GM21723 (cell line): Measurements from ENCODE around the gene MARCKSL1.
A peak's percentile ranks its signal among the peaks of the same experiment; 100 is the strongest.
"Not testable (repeated sequence)": the region's sequence is repeated elsewhere in the genome, so short reads cannot be mapped to it uniquely, and the experiment has no call there.

Experiments used
- ATAC-seq: cut with Tn5 transposase; IDR thresholded peaks from one replicate; pipeline ENCODE4 v1.9.1; 2021; ENCODE audit warnings: mild to moderate bottlenecking, moderate library complexity; ENCODE audit not compliant: unreplicated experiment

Gene MARCKSL1

DNA sequence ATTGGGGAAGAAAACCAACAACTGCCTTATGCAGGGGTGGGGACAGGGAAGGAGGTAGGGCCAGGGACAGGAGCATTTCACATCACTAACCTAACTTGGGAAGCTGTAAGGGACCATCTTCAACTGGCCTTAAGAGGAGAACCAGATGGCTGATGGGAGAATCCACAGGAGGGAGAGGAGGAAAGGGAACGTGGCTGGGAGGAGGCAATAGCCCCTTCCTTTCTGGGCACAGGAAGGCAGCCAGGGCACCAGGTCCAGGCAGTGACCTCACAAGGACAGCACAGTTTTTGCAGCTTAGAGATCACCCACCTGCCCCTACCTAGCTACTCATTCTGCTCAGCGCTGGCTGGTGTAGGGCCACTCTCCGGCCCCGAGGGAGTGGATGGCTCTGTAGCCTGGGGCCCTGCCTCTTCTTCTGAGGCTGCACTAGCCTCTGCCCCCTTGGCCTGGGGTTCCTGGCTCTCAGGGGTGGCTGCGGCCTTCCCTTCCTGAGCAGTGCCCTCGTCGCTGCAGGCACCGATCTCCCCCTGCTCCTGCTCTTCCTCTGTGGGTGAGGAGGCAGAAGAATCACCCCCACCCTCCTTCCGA lies 1.7 kb downstream of the MARCKSL1 start:
- ATAC-seq: no peak

DNA sequence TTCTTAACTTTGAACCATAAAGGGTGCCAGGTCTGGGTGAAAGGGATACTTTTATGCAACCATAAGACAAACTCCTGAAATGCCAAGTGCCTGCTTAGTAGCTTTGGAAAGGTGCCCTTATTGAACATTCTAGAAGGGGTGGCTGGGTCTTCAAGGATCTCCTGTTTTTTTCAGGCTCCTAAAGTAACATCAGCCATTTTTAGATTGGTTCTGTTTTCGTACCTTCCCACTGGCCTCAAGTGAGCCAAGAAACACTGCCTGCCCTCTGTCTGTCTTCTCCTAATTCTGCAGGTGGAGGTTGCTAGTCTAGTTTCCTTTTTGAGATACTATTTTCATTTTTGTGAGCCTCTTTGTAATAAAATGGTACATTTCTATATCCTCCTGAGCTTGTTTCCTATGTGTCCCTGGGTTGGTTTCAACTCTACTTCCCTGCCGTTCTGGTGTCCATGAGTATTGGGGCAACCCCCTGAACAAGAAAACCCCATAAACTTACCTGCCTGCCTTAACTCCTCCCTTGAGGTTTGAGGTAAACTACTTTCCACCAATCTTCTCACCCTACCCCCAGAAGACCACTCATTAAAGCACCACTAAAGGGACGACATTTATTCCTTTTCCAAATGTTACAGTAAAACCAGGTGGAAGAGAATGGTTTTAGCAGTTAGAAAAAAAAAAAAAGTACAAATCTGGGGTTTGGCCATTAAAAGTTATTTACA lies 2.6 kb downstream of the MARCKSL1 start:
- ATAC-seq: no peak

DNA sequence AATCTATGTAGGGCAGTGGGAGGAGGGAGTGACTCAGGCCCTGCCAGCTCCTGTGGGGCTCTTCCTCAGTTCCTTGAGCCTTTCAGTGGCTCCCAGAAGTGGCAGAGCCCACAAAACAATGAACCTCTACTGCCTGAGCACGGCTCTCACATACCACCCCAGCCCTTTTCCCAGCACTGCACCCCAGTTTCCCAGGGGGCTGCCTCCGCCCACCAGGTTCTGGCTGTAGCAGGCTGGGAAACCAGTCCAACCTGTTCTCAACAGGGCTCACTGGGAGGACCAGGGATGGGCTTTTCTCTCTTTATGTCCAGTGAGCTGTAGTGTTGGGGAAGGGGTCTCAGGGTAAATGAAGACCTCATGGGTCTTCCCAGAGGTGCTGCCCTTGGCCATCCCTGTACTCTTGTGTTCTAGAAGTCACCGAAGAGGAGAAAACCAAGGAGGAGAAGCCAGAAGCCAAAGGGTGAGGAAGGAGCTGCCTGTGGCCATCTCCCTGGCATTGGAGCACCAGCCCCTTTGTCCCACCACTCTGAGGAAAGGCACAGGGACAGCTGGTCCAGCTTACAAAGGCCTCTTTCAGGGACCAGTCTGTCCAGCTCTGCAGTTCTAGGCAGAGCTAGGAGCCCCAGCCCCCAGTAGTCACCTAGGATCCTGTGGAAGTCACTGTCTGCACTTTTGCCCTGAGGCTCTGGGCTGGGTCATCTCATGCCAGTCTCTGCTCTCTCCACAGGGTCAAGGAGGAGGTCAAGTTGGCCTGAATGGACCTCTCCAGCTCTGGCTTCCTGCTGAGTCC lies 3.5 kb downstream of the MARCKSL1 start:
- ATAC-seq: no peak

DNA sequence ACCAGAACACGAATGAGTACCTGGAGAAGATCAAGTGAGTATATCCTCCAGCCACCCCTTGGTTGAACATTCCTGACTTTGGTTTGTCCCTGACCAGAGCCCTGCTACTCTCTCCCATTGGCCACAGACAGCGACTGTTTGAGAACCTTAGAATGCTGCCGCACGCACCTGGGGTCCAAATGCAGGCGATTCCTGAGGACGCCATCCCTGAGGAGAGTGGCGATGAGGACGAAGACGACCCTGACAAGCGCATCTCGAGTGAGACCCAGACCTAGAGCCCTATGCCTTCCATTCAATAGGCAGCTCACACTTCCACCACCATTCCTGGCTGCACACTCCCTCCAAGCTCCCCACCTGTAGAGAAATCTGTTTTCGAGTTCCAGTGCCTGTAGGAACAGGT lies 4.5 kb downstream of the MARCKSL1 start:
- no peak for ATAC-seq

DNA sequence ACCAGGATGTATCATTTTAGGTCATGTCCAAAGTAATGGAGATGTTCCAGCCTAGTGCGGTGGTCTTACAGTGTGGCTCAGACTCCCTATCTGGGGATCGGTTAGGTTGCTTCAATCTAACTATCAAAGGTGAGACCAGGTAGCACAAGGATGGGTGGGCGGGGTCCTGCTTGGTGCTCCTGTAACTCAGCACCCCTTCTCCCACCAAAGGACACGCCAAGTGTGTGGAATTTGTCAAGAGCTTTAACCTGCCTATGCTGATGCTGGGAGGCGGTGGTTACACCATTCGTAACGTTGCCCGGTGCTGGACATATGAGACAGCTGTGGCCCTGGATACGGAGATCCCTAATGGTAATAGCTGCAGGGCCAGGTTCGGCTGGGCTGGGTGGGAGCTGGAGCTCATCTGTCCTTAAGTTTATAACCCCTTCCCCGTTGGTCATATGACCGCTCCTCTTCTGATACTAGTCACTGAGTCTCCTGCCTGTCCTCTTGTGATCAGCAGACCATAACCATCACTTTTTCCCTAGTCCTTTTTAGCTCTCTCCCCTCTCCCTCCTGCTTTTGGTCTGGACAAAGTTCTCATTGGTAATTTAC lies 5.4 kb downstream of the MARCKSL1 start:
- no peak for ATAC-seq

DNA sequence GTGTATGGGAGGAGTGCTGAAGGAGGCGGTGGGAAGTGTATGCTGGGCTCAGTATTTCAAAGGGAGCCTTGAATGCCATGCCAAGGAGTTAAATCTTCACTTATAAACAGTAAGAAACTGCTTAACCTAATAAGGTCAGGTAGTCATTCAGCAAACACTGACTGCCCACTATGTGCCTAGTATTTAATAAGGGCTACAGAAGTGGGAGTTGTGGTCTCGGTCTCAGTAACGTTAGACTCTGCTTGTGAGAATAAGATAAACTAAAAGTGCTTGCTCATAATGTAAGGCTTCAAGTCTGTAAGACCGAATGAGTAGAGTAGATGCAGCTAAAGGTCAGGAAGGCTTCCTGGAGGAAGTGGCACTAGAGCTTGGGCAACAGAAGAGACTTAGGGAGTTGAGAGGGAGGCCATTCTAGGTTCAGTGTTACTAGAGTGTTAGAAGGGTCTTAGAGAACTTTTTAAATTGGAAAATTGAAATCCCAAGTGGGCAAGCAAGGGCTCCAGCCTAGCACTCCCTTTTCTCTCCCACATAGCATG lies 6.0 kb downstream of the MARCKSL1 start:
- no peak for ATAC-seq

DNA sequence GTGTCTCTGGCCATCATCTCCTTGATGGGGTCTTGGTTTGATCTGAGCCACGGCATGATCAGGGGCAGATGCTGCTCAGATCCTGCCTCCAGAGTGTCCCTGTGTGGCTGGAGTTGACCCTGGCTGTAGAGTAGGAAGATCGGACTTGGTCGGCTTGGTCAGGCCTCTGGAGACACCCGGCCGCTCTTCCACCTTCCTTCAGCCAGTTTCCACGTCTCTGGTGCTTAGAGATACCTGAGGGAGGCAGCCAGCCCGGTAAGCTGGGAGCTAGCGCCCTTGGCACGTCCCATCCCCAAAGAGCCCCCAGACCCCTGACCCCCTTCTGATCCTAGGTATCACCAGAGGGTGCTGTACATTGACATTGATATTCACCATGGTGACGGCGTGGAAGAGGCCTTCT lies 8.8 kb downstream of the MARCKSL1 start:
- ATAC-seq: no peak

DNA sequence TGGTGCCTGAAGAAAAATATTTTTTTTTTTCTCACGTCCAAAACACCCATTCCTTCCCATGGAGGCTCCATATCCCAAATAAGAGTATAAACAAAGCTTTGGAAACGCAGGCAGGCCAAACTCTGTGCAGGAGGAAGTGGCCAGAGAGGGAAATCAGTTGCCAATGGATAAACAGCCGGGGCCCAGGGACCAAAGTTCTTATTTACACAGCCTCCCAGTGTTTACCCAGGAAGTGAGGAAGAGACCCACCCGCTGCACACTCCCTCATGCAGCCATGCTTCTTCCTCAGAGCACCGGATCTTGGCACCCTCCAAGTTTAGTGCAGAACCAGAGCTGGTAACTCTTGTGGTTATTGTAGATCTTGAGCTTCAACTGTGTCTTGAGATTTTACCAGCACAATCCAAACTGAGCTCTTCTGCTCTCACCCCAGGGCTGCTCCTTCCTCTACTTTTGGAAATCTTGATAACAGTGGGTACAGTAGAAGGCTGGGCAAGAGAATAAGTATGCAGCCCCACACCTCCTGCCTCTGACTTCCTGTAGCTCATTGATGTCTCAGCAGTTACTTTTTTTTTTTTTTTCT lies 14.2 kb downstream of the MARCKSL1 start:
- ATAC-seq: no peak

DNA sequence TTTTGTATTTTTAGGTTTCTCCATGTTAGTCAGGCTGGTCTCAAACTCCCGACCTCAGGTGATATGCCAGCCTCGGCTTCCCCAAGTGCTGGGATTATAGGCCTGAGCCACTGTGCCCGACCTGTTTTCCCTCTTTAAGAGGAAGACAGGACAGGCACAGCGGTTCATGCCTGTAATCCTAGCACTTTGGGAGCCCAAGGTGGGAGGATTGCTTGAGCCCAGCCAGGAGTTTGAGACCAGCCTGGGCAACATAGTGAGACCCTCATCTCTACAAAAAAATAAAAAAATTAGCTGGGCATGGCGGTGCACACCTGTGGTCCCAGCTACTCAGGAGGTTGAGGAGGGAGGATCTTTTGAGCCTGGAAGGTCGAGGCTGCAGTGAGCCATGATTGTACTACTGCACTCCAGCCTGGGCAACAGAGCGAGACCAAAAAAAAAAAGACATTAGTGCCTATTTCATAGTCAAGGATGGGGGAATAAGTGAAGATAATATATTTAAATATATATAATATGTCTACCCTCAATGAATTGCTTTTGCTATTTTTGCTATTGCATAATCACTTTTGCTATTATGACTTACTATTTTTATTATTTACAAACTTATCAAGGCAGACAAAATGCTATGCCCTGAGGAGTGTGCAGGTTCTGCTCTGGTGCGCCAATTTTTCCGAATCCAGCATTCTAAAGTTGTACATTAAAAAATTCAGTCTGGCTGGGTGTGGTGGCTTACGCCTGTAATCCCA lies 17.7 kb downstream of the MARCKSL1 start:
- ATAC-seq: no peak

DNA sequence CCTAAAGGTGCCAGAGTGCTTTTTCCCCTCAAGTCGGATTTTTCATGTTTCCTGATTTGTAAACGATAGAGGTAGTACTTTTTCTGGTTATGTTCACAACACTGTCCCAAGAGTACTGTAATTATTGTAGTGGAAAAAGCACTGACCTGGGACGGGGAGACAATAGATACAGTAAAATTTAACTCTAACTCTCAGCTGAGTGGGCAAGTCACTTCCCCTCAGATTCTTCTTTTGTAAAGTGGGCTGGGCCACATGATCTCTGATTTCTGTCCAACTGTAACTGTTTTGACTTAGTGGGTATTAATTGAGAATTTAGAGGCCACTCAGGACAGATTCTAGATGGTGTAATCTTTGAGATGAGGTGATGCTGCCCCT lies 19.1 kb downstream of the MARCKSL1 start:
- no peak for ATAC-seq

DNA sequence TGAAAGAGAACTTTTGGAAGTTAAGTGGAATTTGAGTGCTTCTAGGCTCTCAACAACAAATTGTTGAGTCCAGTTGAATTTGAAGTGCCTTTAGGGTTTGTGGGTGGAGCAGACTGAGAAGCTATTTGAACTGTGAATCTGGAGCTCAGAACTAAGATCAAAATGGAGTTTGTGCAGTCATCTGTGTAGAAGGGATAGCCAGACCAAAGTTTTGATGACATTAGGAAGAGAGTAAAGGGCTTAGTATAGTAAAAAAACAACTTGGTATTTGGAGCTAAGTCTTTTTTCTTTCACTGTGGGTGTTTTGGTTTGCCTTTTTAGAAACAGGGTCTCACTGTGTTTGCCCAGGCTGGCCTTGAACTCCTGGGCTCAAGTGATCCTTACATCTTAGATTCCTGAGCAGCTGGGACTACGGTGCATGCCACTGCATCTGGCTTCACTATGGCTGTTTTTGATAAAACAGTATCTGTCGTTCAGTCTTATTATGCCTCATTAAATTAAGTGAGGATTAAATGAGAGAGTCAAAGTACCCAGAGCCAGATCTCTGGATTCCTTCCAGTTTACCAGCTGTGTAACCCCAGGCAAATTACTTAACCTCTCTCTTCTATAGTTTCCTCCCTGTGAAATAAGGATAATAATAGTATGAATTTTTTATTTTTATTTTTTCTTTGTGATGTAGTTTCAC lies 24.2 kb downstream of the MARCKSL1 start:
- ATAC-seq: no peak

DNA sequence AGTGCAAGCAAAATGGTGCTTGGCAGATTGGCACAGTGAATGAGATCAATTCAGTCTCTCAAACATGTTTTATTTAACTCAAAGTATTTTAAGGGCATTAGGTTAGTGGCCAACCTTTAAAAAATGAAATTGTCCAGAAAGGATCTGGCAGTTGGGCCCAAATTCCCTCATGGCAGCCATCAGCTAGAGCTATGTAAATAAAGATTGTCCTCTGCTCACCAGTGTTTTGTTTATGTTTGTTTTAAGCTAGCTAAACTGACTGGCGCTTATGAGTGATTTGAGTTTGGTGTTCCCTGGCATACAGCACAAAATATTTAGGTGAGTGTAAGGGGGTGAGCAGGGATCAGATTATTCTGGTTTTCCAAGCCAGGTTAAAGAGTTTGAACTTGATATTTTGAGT lies 26.1 kb downstream of the MARCKSL1 start:
- ATAC-seq: no peak

DNA sequence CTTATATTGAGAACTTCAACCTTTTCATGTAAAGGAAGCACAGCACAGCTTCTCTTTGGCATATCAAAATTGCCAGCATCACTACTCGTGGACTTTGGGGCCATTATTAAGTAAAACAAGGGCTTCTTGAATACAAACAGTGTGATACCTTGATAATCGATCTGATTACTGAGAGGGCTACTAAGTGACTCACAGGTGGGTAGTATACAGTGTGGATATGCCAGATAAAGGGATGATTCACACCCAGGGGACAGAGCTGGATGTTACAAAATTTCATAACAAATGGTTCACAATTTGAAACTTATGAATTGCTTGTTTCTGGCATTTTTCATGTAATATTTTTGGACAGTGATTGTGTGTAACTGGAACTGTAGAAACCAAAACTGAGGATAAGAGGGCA lies 28.7 kb downstream of the MARCKSL1 start:
- no peak for ATAC-seq

DNA sequence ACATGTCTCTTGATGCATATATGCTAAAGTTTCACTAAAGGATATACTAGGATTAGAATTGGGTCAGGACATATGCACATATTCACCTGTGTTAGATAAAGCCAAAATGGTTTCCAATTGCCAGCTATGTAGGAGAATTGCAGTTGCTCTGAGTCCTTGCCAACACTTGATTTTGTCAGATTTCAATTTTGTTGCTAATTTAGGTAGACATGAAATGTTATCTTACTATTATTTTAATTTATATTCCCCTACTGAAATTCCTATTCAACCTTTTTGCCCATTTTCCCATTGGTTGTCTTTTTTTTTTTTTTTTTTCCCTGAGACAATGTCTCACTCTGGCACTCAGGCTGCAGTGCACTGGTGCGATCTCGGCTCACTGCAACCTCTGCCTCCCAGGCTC lies 30.7 kb downstream of the MARCKSL1 start:
- ATAC-seq: no peak

DNA sequence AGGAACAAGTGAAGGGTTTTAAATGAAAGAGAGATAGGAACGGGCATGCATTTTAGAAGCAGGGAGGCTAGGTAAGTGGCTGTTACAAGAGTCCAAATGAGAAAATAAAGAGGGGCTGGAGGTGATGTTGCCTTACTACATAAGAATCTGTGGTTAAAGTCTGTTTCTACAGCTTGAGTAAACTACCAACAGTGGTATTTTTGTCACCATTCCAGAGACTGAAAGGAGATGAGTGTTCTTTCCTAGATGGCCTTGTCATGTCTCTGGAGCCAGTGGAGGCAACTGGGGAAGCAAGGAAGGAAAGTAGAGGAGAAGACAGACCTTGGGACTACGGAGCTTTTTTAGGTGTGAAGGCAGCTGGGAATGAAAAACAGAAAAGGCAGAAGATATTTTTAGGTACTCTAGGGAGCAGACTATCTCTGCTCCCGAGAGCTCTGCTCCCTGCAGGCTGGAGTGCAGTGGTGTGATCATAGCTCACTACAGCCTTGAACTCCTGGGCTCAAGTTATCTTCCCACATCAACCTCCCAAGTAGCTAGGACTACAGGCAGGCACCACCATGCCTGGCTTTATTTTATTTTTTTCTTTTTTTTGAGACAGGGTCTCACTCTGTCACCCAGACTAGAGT lies 31.9 kb downstream of the MARCKSL1 start:
- ATAC-seq: no peak

DNA sequence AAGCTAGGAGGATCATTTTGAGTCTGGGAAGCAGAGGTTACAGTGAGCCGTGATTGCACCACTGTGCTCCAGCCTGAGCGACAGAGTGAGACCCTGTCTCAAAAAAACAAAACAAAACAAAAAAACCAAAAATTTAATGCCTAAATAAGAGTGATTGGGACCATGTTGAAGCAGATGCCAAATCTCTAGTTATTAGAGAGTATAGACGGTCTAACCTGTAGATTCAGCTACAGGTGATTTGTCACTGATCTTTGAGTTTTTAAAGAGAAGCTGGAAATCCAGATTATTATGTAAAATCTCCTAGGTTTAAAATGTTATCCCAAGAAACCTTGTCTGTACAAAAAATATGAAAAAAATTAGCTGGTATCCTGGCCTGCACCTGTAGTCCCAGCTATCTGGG lies 32.7 kb downstream of the MARCKSL1 start:
- no peak for ATAC-seq

DNA sequence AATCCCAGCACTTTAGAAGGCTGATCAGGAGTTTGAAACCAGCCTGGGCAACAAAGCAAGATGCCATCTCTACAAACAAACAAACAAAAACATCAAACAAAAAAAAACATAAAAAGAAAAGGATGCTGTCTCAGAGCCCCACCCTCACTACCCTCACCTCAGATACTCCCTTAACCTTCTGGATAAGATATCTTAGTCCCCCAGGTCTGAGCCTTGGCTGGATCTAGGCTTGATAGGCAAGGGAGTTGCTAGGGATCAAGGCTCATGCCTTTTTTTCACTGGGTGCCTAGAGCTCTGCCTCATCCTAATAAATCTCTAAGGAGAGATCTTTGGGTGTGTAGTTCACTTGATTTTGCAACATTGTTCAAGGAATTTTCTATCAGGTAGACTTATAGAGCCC lies 36.7 kb downstream of the MARCKSL1 start:
- no peak for ATAC-seq

DNA sequence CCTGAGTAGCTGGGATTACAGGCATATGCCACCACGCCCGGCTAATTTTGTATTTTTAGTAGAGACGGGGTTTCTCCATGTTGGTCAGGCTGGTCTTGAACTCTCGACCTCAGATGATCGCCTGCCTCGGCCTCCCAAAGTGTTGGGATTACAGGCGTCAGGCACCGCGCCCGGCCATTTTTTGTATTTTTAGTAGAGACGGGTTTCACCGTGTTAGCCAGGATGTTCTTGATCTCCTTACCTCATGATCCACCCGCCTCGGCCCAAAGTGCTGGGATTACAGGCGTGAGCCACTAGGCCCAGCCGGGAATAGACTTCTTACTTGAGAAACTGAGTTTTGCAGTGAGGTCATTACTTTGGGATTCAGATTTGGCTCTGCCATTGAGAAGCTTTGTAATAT lies 37.8 kb downstream of the MARCKSL1 start:
- not testable (repeated sequence) for ATAC-seq

DNA sequence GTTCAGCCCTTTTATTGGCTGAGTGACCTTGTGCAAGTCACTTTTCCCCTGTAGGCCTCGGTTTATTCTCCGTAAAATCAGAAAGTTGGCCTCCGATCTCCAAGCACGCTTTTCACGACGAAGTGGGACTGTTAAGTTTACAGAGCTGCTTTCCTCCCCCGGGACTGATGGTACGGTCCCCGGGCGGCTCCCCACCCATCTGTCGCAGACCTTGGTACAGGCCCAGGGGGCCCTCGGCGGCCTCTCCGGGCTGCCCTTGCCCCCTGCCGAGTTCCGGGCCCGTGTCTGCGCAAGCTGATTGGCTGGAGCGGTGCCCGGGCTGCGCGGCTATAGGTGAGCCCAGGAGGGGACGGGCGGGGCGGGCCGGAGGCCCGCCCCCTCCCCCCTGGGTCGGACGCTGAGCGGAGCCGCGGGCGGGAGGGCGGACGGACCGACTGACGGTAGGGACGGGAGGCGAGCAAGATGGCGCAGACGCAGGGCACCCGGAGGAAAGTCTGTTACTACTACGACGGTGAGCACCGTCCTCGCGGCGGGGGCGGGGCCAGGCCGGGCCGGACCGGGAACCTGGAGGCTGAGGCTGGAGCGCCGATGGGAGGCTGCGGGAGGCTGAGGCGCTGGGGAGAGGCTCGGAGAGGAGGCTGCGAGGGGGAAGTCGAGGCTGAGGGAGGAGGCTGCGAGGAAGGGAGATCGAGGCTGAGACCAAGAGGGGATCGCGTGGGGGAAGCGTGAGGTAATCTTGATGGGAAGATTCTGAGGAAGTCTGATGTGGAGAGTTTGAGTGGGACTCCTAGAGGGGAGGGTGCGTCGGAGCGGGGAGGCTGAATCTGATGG lies 44.1 kb downstream of the MARCKSL1 start, which contains the start of gene HDAC1:
HDAC1 (plus strand) TSS at position 376 of the 831 bp plus-strand sequence; CDS start at position 463, 87 bp downstream.
- peak; percentile 90 for ATAC-seq
